SK-N-SH treated with all-trans-retinoic acid at 6 μM for 48 hours (cell line): Measurements from ENCODE around the gene CAGE1.
"Not testable (repeated sequence)": the region's sequence is repeated elsewhere in the genome, so short reads cannot be mapped to it uniquely, and the experiment has no call there.

Source experiments
- ARNTL ChIP-seq: fragments of 450-650 bp; formaldehyde crosslinking; IDR thresholded peaks from 2 replicates; pipeline ENCODE4 v1.5.0; 2020; ENCODE audit warnings: low read depth, mild to moderate bottlenecking, moderate library complexity, borderline replicate concordance
- BACH2 ChIP-seq: fragments of 250-450 bp; sonication (Bioruptor Pico); IDR thresholded peaks from 2 replicates; pipeline ENCODE4 v1.9.0; 2021; ENCODE audit warnings: mild to moderate bottlenecking, borderline replicate concordance
- CREB5 ChIP-seq: fragments of 250-450 bp; sonication (Bioruptor Pico); IDR thresholded peaks from 2 replicates; pipeline ENCODE4 v1.5.1; 2020; ENCODE audit warnings: low read depth, mild to moderate bottlenecking, moderate library complexity
- ISL1 ChIP-seq: fragments of 250-450 bp; sonication (Bioruptor Pico); IDR thresholded peaks from 2 replicates; pipeline ENCODE4 v2.1.2; 2022; ENCODE audit warnings: mild to moderate bottlenecking, moderate library complexity
- PATZ1 ChIP-seq: fragments of 250-450 bp; sonication (Bioruptor Pico); IDR thresholded peaks from 2 replicates; pipeline ENCODE4 v1.8.0; 2020; ENCODE audit warnings: mild to moderate bottlenecking, moderate library complexity, borderline replicate concordance
- PPARA ChIP-seq: fragments of 250-450 bp; sonication (Bioruptor Pico); IDR thresholded peaks from 2 replicates; pipeline ENCODE4 v1.5.0; 2020; ENCODE audit warnings: mild to moderate bottlenecking, borderline replicate concordance
- ZNF565 ChIP-seq: fragments of 450-650 bp; formaldehyde crosslinking; conservative IDR thresholded peaks from 2 replicates; pipeline ENCODE4 v1.5.0; 2020; ENCODE audit warnings: low read depth, mild to moderate bottlenecking, moderate library complexity

GRCh38 chr6:7347551-7347997 is 42.0 kb downstream of the CAGE1 start:
- not testable (repeated sequence) for TF ChIP-seq BACH2 (CRISPR knock-in tag); ZNF565; ARNTL (CRISPR knock-in tag); CREB5 (CRISPR knock-in tag); ISL1; PPARA (CRISPR knock-in tag); PATZ1 (CRISPR knock-in tag)
